GM21360 (cell line): ENCODE results near the gene STK32C.

Experiments
- ATAC-seq: cut with Tn5 transposase; IDR thresholded peaks from one replicate; pipeline ENCODE4 v1.9.1; 2021; ENCODE audit warnings: mild to moderate bottlenecking, moderate library complexity; ENCODE audit not compliant: unreplicated experiment

The STK32C gene

GRCh38 chr10:132283604-132284382, 24.0 kb downstream of the STK32C start:
- no peak for ATAC-seq

- ATAC-seq: no peak
These were observed 24.8 kb downstream of the STK32C start for GRCh38 chr10:132282667-132283603.

GRCh38 chr10:132281915-132282666, 25.7 kb downstream of the STK32C start:
- no peak for ATAC-seq

GRCh38 chr10:132280646-132281074, 27.1 kb downstream of the STK32C start:
- no peak for ATAC-seq

- no peak for ATAC-seq
These were observed 27.7 kb downstream of the STK32C start for GRCh38 chr10:132279873-132280645.

GRCh38 chr10:132277311-132277741, 30.4 kb downstream of the STK32C start:
- ATAC-seq: no peak

- ATAC-seq: no peak
These were observed 31.0 kb downstream of the STK32C start for GRCh38 chr10:132276706-132277105.

- ATAC-seq: no peak
These were observed 31.5 kb downstream of the STK32C start for GRCh38 chr10:132276179-132276675.

GRCh38 chr10:132275426-132276178, 32.1 kb downstream of the STK32C start:
- no peak for ATAC-seq

GRCh38 chr10:132274986-132275385, 32.8 kb downstream of the STK32C start:
- no peak for ATAC-seq

GRCh38 chr10:132274581-132274980, 33.2 kb downstream of the STK32C start:
- no peak for ATAC-seq

- ATAC-seq: no peak
These were observed 33.8 kb downstream of the STK32C start for GRCh38 chr10:132273966-132274365.

- ATAC-seq: no peak
These were observed 34.3 kb downstream of the STK32C start for GRCh38 chr10:132273304-132273944.

GRCh38 chr10:132272231-132272971, 35.3 kb downstream of the STK32C start:
- no peak for ATAC-seq

- no peak for ATAC-seq
These were observed 36.1 kb downstream of the STK32C start for GRCh38 chr10:132271458-132272230.

- no peak for ATAC-seq
These were observed 36.9 kb downstream of the STK32C start for GRCh38 chr10:132270721-132271457.

- no peak for ATAC-seq
These were observed 37.5 kb downstream of the STK32C start for GRCh38 chr10:132270256-132270655.
